Stomach (tissue), 4 donors: Measurements from ENCODE around the gene SNRNP48.

Experiments
- EP300 ChIP-seq: sonication (generic); formaldehyde crosslinking; IDR thresholded peaks from one replicate; pipeline ENCODE4 v1.6.1; 2017; ENCODE audit warnings: antibody characterized with exemption
- POLR2A ChIP-seq, 4 donors: fragments of 450-650 bp; IDR thresholded peaks; one replicate each; pipeline ENCODE4 v1.6.1; 2016; ENCODE audit warnings: antibody characterized with exemption in 4 of 4, control low read depth in 2 of 4, mild to moderate bottlenecking in 1 of 4, moderate library complexity in 1 of 4
- POLR2AphosphoS5 ChIP-seq, 3 donors: sonication (generic); formaldehyde crosslinking; IDR thresholded peaks; one replicate each; pipeline ENCODE4 v1.6.1; 2016; ENCODE audit warnings: antibody characterized with exemption in 3 of 3
- TF ChIP-seq, protein P1 (sequence below), 7 experiments: fragments of 450-650 bp in 4 of 7; fragments of 200-600 bp in 3 of 7; sonication (generic) in 3 of 7; IDR thresholded peaks; one replicate each; pipeline ENCODE4 v1.5.1; 2016 to 2019; ENCODE audit warnings: antibody characterized with exemption in 7 of 7, control low read depth in 2 of 7, mild to moderate bottlenecking in 1 of 7

DNA sequence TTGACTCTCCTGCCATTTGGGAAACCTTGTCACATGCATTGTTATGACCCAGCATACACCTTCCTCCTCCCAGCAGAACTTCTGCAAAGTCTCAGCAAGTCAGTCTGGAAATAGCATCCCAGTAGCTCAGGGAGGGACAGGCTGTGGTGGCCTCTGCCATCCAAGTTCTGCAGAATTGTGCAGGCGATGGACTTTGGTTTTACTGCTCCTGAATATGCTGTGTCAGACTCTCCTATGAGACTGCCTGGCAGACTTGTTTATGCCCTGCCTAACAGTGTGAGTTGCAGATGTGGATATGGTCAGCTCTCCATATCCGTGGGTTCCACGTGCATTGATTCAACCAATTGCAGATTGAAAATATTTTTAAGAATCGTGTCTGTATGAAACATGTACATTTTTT lies 52.8 kb downstream of the SNRNP48 start:
- TF ChIP-seq POLR2AphosphoS5 (IDR thresholded peaks at IDR 0.05): no peak
- TF ChIP-seq, protein P1, sequence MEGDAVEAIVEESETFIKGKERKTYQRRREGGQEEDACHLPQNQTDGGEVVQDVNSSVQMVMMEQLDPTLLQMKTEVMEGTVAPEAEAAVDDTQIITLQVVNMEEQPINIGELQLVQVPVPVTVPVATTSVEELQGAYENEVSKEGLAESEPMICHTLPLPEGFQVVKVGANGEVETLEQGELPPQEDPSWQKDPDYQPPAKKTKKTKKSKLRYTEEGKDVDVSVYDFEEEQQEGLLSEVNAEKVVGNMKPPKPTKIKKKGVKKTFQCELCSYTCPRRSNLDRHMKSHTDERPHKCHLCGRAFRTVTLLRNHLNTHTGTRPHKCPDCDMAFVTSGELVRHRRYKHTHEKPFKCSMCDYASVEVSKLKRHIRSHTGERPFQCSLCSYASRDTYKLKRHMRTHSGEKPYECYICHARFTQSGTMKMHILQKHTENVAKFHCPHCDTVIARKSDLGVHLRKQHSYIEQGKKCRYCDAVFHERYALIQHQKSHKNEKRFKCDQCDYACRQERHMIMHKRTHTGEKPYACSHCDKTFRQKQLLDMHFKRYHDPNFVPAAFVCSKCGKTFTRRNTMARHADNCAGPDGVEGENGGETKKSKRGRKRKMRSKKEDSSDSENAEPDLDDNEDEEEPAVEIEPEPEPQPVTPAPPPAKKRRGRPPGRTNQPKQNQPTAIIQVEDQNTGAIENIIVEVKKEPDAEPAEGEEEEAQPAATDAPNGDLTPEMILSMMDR (IDR thresholded peaks at IDR 0.05): no peak
- no peak for TF ChIP-seq EP300
- no peak for TF ChIP-seq POLR2A (IDR thresholded peaks at IDR 0.05)
